Fibroblast of lung (primary cell): ENCODE measurements around the gene SOX1.

ENCODE experiments used
- CTCF ChIP-seq, 2 donors: IDR thresholded peaks in 1 of 2; conservative IDR thresholded peaks in 1 of 2; 1 replicate in 1 of 2; 2 replicates in 1 of 2; pipeline ENCODE4 v1.5.1; 2011 to 2012; ENCODE audit warnings: low read length in 2 of 2, control low read depth in 1 of 2, inconsistent platforms in 1 of 2, low read depth in 1 of 2, mild to moderate bottlenecking in 1 of 2
- EZH2 ChIP-seq: IDR thresholded peaks from 2 replicates; pipeline ENCODE4 v1.5.1; 2012; ENCODE audit warnings: low read length, control low read depth, mild to moderate bottlenecking; ENCODE audit errors: missing control alignments

GRCh38 chr13:112105244-112105681 lies 38.3 kb downstream of the SOX1 start:
- TF ChIP-seq CTCF (conservative IDR thresholded peaks at IDR 0.05 in 1 of 2, IDR thresholded peaks at IDR 0.05 in 1 of 2; ENCODE audit: low read depth in 1 of 2, low read length in 2 of 2): no peak
- TF ChIP-seq EZH2: no peak
